Mesothelial cell of epicardium (in vitro differentiated cells): ENCODE data around the gene KRTAP4-8. TPM values are rescaled to one million over a fixed set of nuclear protein-coding genes. Genes with fewer than 3 reads are reported as not detected.
"Not testable (repeated sequence)": the region's sequence is repeated elsewhere in the genome, so short reads cannot be mapped to it uniquely, and the experiment has no call there.

Experiments used
- DNase-seq, 2 experiments: peaks; one replicate each; pipeline ENCODE4 v3.0.0; 2021; ENCODE audit warnings: low spot score in 2 of 2; ENCODE audit not compliant: unreplicated experiment in 2 of 2
- H3K27ac Mint-ChIP-seq: 2 replicates; pipeline ENCODE4 v1.8.0; 2021; ENCODE audit warnings: mixed read lengths
- H3K27me3 Mint-ChIP-seq: 2 replicates; pipeline ENCODE4 v1.8.0; 2021; ENCODE audit warnings: low read depth, mixed read lengths
- H3K36me3 Mint-ChIP-seq: 2 replicates; pipeline ENCODE4 v1.8.0; 2021; ENCODE audit warnings: mixed read lengths
- H3K4me1 Mint-ChIP-seq: 2 replicates; pipeline ENCODE4 v1.8.0; 2021; ENCODE audit warnings: mixed read lengths
- H3K4me3 Mint-ChIP-seq: 2 replicates; pipeline ENCODE4 v1.8.0; 2021; ENCODE audit warnings: mild to moderate bottlenecking, moderate library complexity, mixed read lengths
- H3K9me3 Mint-ChIP-seq: 2 replicates; pipeline ENCODE4 v1.8.0; 2021; ENCODE audit warnings: mixed read lengths
- total RNA-seq: library from RNA; stranded (reverse); gene quantifications from 3 replicates; pipeline ENCODE4 v1.2.1, GENCODE V29; 2021
- TF ChIP-seq, protein P1 (sequence below): fragments of 200-600 bp; sonication (generic); IDR thresholded peaks from one replicate; pipeline ENCODE4 v1.5.0; 2021; ENCODE audit warnings: antibody characterized with exemption; ENCODE audit not compliant: unreplicated experiment

KRTAP4-8 gene
- total RNA-seq, 1 donor from 2014 or later = not detected

DNA sequence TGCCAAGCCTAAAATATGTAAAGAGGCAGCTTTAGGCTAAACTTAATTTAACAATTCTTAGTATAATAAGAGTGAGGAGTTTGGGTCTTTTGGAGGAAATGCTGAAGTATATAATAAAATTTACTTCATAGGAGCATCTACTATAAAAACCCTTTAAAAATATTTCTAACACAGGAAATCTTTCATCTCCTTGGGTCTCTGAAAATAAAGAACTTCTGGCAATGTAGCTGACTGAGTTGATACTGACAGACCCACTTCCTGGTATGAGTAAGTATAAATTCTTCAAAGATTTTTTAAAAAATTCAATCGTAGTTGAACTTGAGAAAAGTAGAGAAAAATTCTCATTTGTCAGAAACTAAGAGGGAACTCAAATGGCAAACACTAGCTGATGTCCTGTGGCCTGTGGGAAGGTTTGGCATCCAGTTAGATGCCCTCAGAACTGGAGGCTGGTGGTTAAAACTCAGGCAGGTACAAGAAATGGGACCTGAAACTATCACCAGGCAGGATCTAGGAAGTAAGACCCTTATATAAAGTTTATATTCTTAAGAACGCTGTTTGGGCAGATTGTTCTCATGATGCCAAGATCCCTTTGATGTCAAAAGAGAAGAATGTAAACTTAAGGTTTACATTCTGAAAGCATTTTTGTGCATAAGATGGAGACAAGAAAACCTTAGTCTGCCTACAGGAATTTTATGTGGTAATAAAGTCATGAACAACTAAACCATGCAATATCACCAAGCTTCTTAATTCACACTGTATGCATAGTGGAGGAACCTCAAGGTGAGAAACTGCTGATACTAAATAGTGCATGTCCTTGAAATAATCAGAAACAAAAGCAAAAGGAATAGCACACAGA is 36.2 kb upstream of the KRTAP4-8 start:
- Mint-ChIP-seq H3K36me3 (peaks cover 9% of the 10 kb centered on the region), H3K9me3 (peaks cover 37% of the 10 kb centered on the region), H3K27me3 (no peaks in the 10 kb centered on the region), H3K4me1 (no peaks in the 10 kb centered on the region), H3K4me3 (no peak overlapping the region), H3K27ac (peak overlapping the region; percentile 63)
- DNase-seq = no peak
- TF ChIP-seq, protein P1, sequence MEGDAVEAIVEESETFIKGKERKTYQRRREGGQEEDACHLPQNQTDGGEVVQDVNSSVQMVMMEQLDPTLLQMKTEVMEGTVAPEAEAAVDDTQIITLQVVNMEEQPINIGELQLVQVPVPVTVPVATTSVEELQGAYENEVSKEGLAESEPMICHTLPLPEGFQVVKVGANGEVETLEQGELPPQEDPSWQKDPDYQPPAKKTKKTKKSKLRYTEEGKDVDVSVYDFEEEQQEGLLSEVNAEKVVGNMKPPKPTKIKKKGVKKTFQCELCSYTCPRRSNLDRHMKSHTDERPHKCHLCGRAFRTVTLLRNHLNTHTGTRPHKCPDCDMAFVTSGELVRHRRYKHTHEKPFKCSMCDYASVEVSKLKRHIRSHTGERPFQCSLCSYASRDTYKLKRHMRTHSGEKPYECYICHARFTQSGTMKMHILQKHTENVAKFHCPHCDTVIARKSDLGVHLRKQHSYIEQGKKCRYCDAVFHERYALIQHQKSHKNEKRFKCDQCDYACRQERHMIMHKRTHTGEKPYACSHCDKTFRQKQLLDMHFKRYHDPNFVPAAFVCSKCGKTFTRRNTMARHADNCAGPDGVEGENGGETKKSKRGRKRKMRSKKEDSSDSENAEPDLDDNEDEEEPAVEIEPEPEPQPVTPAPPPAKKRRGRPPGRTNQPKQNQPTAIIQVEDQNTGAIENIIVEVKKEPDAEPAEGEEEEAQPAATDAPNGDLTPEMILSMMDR = no peak

DNA sequence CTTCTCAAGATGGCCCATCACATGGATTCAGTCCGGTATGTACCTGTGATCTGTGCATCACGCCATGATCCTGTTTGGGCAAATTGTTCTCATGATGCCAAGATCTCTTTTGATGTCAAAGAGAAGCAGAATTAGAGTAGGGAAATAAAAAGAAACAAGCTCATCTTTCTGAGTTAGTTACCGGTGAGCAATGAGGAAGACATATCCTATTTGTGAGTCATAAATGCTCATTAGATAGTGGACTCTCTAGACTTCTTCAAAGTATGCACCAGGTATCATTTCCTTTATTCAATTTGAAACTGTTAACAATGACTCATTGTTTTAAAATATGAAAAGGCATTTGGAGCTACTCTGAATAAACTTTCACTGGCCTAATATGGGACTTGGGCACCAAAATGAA is 34.0 kb upstream of the KRTAP4-8 start:
- H3K27me3 Mint-ChIP-seq = no peaks in the 10 kb centered on the region
- H3K27ac Mint-ChIP-seq = no peak overlapping the region
- H3K4me3 Mint-ChIP-seq = no peak overlapping the region
- DNase-seq = no peak
- H3K9me3 Mint-ChIP-seq = peaks cover 27% of the 10 kb centered on the region
- H3K4me1 Mint-ChIP-seq = no peaks in the 10 kb centered on the region
- H3K36me3 Mint-ChIP-seq = peaks cover 3% of the 10 kb centered on the region
- TF ChIP-seq, protein P1 = no peak

DNA sequence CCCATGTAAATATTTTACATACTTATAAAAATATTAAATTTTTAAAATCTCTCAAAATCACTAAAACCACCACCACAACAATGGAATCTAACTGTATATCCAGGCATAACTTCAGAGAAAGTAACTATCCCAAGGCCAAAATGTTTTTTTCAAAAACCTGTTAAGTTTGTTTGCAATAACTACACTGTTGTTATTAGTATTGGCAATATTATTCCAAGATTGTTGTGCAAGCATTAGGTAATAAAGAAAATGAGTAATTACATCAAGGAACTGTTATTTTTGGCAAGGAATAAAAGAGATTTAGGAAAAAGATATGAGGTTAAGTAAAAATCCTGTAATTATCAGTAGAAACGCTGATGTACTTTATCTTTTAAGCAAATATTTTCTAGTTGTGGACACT is 29.4 kb upstream of the KRTAP4-8 start:
- H3K4me3 Mint-ChIP-seq = no peak overlapping the region
- H3K4me1 Mint-ChIP-seq = peaks cover 11% of the 10 kb centered on the region
- H3K27me3 Mint-ChIP-seq = peaks cover 4% of the 10 kb centered on the region
- no peak overlapping the region for H3K27ac Mint-ChIP-seq
- peaks cover 27% of the 10 kb centered on the region for H3K9me3 Mint-ChIP-seq
- DNase-seq = no peak
- H3K36me3 Mint-ChIP-seq = peaks cover 2% of the 10 kb centered on the region
- TF ChIP-seq, protein P1 = no peak

DNA sequence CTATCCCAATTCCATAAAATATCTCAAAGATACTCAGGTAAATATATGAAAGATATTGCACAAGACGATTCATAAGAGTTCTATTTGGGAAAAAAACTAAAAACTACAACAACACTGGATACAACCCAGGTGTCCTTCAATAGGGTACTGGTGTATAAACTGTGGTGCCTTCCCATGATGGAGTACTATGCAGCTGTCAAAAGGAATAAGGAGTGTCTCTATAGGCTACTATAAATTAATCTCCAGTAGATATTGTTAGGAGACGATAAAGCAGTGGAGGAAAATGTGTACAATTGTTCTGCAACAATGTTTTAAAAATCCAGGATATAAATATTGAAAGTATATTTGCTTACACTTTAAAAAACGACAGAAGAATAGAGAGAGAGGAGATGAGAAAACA is 28.5 kb upstream of the KRTAP4-8 start:
- peaks cover 27% of the 10 kb centered on the region for H3K9me3 Mint-ChIP-seq
- no peak overlapping the region for H3K27ac Mint-ChIP-seq
- no peak for DNase-seq
- peaks cover 4% of the 10 kb centered on the region for H3K27me3 Mint-ChIP-seq
- TF ChIP-seq, protein P1 = no peak
- peaks cover 11% of the 10 kb centered on the region for H3K4me1 Mint-ChIP-seq
- no peak overlapping the region for H3K4me3 Mint-ChIP-seq
- peaks cover 2% of the 10 kb centered on the region for H3K36me3 Mint-ChIP-seq

DNA sequence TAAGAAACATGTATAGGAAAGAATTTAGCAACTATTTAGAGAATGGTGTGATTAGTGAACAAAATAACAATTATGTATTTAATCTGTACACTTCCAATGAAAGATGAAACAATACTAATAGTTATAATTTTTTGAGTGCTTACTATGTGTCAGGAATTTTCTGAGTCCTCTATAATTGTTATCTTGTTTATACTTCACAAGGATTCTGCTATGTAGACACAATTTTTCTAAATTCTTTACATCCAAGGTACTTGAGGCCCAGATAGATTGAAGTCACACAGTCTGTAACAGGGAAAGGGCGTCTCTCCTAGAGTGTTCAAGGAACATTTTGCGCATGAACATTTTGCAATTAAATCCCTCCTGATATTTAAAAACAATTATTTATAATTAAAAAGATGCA is 27.1 kb upstream of the KRTAP4-8 start:
- peaks cover 12% of the 10 kb centered on the region for H3K4me1 Mint-ChIP-seq
- H3K36me3 Mint-ChIP-seq = peaks cover 2% of the 10 kb centered on the region
- H3K27me3 Mint-ChIP-seq = peaks cover 4% of the 10 kb centered on the region
- H3K9me3 Mint-ChIP-seq = peaks cover 27% of the 10 kb centered on the region
- DNase-seq = no peak
- no peak overlapping the region for H3K4me3 Mint-ChIP-seq
- TF ChIP-seq, protein P1 = no peak
- no peak overlapping the region for H3K27ac Mint-ChIP-seq

DNA sequence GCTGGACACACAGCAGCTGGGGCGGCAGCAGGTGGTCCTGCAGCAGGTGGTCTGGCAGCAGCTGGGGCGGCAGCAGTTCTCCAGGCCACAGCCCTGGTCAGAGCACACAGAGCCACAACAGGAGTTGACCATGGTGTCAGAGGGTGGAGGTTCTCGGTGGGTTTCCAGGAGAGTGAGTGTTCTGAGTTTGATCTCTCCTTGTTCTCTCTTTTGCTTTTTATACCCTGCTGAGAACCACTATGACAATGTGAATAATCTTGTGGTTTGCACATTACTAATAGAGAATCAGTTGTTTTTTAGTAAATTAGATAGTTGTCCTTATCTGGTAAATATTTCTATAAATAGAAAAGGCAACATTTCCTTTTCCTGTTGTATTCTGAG is 26.0 kb upstream of the KRTAP4-8 start, which contains the start of gene KRTAP4-12:
TSS of gene KRTAP4-12 (minus strand) at position 192 of the 381 bp plus-strand sequence. CDS start at position 132, 60 bp downstream.
- H3K4me3 Mint-ChIP-seq, H3K27ac Mint-ChIP-seq, H3K27me3 Mint-ChIP-seq, H3K36me3 Mint-ChIP-seq, DNase-seq: not testable (repeated sequence)
- H3K9me3 Mint-ChIP-seq = peaks cover 19% of the 10 kb centered on the region
- peaks cover 16% of the 10 kb centered on the region for H3K4me1 Mint-ChIP-seq

DNA sequence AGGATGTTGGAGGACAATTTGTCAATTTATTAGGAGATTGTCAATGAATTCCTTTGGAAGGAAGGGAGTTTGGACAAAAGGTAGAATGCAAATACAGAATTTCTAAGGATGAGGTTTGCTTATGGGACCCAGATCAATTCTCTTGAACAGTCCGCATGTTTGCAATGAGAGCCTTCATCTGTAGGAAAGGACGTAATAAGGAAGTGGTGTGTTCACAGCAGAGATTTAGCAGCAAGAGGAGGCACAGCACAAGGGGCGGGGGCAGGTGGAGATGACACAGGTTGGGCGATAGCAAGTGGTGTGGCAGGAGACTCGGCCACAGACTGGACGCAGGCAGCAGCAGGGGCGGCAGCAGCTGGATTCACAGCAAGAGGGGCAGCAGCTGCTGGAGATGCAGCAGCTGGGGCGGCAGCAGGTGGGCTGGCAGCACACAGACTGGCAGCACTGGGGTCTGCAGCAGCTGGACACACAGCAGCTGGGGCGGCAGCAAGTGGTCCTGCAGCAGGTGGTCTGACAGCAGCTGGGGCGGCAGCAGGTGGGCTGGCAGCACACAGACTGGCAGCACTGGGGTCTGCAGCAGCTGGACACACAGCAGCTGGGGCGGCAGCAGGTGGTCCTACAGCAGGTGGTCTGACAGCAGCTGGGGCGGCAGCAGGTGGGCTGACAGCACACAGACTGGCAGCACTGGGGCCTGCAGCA is 25.5 kb upstream of the KRTAP4-8 start:
- H3K4me1 Mint-ChIP-seq = peaks cover 20% of the 10 kb centered on the region
- H3K27ac Mint-ChIP-seq, H3K4me3 Mint-ChIP-seq, DNase-seq, H3K36me3 Mint-ChIP-seq, H3K27me3 Mint-ChIP-seq: not testable (repeated sequence)
- H3K9me3 Mint-ChIP-seq = peaks cover 15% of the 10 kb centered on the region
